ENCODE data around the gene PSRC1.

- TF ChIP-seq CTCF (IDR thresholded peaks at IDR 0.05; ENCODE audit: low read depth, low read length) = no peak
- no peak for TF ChIP-seq POLR2A (IDR thresholded peaks at IDR 0.05; ENCODE audit: extremely low read depth, insufficient read length)
- no peak for TF ChIP-seq MAX (IDR thresholded peaks at IDR 0.05; ENCODE audit: low read depth, low read length)
These were observed 28.9 kb downstream of the PSRC1 start for GRCh38 chr1:109253803-109254620.

Data from NB4 (cell line).